Sigmoid colon (tissue), 4 donors: ENCODE results near the gene HOXB13.

Source experiments
- EP300 ChIP-seq, 4 donors: sonication (generic); formaldehyde crosslinking; IDR thresholded peaks; one replicate each; pipeline ENCODE4 v1.6.1; 2017; ENCODE audit warnings: antibody characterized with exemption in 4 of 4
- POLR2A ChIP-seq, 2 donors: fragments of 450-650 bp; IDR thresholded peaks; one replicate each; pipeline ENCODE4 v1.6.1; 2016; ENCODE audit warnings: antibody characterized with exemption in 2 of 2, mild to moderate bottlenecking in 2 of 2, moderate library complexity in 2 of 2
- POLR2AphosphoS5 ChIP-seq, 4 donors: sonication (generic); formaldehyde crosslinking; IDR thresholded peaks; one replicate each; pipeline ENCODE4 v1.6.1; 2017; ENCODE audit warnings: antibody characterized with exemption in 4 of 4
- TF ChIP-seq, protein P1 (sequence below), 4 experiments: fragments of 450-650 bp in 3 of 4; fragments of 200-600 bp in 1 of 4; IDR thresholded peaks; one replicate each; pipeline ENCODE4 v1.5.1; 2016 to 2019; ENCODE audit warnings: antibody characterized with exemption in 4 of 4, mild to moderate bottlenecking in 3 of 4, moderate library complexity in 2 of 4

DNA sequence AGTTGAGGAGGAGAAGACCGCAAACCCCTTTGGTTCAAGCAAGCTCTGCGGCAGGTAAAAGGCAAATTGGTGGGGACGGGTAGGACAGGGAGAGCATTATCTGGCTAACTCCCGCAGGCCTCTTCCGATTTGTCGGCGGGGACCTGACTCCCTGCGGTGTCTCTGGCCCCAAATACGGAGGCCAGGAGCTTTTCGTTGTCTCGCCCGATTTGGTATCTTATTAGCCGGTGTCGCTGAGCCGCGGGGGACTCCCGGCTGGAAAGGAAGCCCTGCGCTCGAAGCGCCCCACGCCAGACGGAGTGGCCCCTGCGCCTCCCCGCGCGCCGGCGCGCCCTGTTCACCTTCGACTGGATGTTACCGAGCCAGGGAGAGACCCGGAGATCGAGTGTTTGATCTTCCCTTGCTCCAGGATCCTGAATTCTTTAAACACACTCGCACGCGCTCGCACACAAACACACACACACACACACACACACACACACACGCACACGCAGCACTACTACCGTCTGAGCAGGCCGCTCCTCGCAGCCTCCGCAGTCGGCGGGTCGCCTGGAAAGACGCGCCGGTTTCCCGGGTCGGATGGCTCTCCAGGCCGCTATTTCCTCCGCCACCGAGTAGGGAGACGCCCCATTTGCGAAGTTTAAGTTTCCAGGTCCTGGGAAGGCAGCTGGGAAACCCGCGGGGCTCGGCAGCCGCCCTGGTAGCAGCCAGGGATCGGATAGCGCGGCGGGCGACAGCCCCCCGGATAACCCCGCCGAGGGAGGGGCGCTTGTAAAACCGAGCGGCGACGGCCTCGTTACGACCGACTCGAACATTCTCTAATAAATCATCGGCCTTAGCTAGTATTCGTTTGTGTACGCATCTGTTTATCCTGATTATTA lies 9.5 kb downstream of the HOXB13 start:
- no peak for TF ChIP-seq EP300 (IDR thresholded peaks at IDR 0.05)
- TF ChIP-seq, protein P1, sequence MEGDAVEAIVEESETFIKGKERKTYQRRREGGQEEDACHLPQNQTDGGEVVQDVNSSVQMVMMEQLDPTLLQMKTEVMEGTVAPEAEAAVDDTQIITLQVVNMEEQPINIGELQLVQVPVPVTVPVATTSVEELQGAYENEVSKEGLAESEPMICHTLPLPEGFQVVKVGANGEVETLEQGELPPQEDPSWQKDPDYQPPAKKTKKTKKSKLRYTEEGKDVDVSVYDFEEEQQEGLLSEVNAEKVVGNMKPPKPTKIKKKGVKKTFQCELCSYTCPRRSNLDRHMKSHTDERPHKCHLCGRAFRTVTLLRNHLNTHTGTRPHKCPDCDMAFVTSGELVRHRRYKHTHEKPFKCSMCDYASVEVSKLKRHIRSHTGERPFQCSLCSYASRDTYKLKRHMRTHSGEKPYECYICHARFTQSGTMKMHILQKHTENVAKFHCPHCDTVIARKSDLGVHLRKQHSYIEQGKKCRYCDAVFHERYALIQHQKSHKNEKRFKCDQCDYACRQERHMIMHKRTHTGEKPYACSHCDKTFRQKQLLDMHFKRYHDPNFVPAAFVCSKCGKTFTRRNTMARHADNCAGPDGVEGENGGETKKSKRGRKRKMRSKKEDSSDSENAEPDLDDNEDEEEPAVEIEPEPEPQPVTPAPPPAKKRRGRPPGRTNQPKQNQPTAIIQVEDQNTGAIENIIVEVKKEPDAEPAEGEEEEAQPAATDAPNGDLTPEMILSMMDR (IDR thresholded peaks at IDR 0.05): no peak
- TF ChIP-seq POLR2A (IDR thresholded peaks at IDR 0.05): no peak
- peak in 2 of 4 donors; percentile 52 to 69 for TF ChIP-seq POLR2AphosphoS5 (IDR thresholded peaks at IDR 0.05)
